HG02852 (cell line): ENCODE measurements around the gene DDX6.
"Not testable (repeated sequence)": the region's sequence is repeated elsewhere in the genome, so short reads cannot be mapped to it uniquely, and the experiment has no call there.

Experiments
- ATAC-seq: cut with Tn5 transposase; IDR thresholded peaks from one replicate; pipeline ENCODE4 v1.9.1; 2021; ENCODE audit warnings: mild to moderate bottlenecking, moderate library complexity; ENCODE audit not compliant: unreplicated experiment

DDX6 gene

DNA sequence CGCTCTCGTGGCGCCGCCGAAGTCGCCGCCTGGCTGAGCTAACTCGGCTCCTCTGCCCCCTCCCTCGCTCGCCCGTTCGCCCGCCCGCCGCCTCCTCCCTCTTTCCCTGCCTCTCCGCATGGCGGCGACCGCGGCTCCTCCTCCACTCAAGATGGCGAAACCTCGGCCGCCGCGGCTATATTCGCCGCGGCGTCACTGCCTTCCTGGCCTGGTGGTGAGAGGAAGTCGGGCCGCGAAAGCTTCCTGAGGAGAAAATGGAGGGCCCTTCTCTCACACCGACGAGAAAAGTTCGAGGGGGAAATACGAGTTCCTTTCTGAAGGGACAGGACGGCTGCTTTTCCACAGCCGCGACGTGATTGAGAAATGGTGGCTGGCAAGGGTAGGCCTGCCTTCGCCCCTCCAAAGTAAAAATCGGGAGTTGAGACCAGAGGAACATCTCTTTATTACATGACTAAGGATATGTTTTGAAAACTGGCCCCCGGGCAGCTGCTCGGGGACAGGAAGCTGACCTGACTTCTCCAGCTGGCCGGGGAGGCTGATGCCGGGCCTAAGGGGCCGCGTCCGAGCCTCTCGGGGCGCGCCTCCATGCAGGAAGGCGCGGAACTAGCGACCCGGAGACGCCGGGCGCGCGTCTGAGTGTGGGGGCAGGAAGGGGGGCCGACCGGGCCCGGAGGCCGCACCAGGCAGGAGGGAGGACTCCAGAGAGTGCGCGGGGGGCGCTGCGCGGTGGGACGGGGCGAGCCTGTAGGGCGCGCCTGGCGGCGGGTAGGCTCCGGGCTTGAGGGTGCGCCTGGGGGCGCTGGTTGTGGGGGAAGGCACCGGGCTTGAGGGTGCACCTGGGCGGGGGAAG is at the start of gene DDX6:
Gene DDX6, minus strand, starts transcription at position 54 of the 850 bp plus-strand sequence. CDS start 4,913 bp downstream, outside the sequence.
- ATAC-seq: peak; percentile 39

DNA sequence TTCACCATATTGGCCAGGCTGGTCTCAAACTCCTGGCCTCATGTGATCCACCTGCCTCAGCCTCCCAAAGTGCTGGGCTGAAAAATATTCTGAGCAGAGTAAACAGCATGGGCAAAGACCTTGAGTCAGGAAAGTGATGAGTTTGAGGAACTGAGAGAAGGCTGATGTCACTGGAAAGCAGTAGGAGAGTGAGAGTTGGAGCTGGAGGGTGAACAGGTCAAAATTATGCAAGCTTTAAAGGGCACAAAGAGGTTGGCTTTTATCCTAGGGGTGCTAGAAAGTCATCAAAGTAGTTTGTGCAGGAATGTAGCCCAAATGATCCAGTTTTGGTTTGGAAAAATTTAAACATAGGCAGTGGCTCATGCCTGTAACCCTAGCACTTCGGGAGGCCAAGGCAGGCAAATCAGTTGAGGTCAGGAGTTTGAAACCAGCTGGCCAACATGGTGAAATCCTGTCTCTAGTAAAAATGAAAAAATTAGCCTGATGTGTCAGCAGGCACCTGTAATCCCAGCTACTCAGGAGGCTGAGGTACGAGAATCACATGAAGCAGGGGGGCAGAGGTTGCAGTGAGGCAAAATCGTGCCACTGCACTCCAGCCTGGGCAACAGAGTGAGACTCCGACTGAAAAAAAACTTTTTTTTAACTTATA is 48.1 kb upstream of the DDX6 start:
- peak; percentile 64 for ATAC-seq

GRCh38 chr11:118837868-118838267 is 46.9 kb upstream of the DDX6 start:
- no peak for ATAC-seq

DNA sequence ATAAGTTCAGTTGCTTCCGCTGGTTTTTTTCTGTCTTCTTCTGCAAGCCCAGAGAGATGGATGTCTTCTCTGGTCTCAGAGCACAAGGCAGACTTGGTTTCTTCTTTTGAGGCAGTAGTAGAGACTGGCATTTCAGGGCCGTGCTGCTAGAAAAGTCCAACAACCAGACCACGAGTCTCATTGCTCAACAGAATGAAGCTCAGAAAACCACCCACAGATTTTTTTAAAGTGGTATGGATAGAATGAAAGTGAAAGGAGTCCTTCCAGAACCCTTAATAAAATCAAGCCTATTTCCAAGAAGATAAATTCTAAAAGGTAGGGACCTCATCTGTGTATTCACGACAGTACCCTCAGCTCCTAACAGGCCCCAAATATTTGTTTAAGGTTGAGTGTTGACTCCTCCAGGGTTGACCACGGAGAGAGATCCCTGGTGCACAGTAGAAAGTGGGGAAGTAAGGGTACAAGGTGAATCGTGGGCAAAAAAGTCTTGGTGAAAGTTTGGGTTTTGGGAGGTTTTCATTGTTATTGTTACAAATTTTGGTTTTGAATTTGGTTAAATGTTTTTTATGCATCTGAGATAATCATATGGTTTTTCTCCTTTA is 43.6 kb upstream of the DDX6 start:
- ATAC-seq: no peak

DNA sequence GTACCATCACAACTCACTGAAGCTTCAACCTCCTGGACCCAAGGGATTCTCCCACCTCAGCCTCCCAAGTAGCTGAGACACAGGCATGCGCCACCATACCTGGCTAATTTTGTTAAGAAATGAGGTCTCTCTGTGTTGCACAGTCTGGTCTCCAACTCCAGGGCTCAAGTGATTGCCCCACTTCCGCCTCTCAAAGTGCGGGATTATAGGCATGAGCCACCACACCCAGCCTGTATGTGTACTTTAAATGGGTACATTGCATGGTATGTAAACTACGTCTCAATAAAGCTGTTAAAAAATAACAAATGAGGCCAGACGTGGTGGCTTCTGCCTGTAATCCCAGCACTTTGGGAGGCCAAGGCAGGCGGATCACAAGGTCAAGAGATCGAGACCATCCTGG is 36.2 kb upstream of the DDX6 start:
- no peak for ATAC-seq

DNA sequence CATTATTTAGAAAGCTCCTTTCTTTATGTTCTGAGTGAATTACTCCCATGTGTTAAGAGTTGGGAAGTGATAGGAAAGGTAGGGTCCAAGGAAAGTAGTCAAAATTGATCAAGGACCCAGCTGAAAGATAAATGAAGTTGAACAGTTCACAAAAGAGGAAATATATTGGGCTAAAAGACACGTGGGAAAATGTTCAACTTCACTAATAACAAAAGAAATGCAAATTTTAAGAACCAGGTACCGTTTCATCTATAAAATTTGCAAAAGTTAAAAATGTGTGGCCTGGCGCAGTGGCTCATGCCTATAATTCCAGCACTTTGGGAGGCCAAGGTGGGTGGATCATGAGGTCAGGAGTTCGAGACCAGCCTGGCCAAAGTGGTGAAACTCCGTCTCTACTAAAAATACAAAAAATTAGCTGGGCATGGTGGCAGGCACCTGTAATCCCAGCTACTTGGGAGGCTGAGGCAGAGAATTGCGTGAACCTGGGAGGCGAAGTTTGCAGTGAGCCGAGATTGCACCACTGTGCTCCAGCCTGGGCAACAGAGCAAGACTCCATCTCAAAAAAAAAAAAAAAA is 32.1 kb upstream of the DDX6 start:
- not testable (repeated sequence) for ATAC-seq

DNA sequence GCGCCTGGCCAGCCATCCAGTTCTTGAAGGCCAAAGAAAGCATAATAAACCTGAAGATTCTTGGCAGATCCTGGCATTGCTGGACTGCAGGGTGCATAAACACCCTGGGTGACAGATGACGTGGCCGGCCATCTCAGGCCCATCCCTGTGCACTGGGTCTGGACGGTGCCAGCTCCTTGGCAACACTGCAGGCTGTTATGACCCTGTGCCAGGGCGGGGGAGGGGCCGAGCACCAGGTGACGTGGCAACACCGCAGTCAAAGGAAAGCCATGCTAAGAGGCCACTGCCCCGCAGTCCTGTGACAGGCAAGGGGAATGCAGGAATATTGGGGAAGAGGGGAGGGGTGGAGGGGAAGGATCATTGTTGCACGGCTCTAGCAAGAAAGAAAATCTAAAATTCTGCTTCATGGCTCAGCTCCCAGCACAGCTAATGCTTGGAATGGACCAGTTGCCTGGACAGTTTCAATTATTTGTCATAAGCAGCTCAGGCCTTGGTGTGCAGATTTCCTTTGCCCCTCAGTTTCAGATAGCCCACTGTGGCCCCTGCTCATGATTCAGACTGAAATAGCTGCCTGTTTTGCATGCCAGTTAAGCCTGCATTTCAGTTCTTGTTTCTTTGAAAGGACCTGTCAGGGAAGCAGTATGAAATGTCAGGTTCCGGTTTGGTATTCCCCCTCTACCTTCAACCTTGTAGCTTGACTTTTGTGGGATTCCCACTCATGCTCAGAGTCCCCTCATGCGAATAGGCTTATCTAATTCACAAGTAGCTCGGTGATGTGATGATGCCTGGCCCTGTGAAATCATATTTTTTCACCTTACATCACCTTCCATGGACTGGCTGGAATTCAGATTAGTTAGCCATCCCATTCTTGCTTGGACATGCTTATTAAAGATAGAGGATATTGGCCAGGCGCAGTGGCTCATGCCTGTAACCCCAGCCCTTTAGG is 29.7 kb upstream of the DDX6 start:
- ATAC-seq: peak; percentile 88

DNA sequence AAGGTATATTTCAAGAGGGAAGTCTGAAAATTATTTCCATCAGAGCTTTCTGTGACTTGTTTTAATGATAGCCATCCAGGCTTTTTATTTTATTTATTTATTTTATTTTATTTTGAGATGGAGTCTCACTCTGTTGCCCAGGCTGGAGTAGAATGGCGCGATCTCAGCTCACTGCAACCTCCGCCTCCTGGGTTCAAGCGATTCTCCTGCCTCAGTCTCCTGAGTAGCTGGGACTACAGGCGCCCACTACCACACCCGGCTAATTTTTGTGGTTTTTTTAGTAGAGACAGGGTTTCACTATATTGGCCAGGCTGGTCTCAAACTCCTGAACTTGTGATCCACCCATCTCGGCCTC is 29.0 kb upstream of the DDX6 start:
- not testable (repeated sequence) for ATAC-seq

DNA sequence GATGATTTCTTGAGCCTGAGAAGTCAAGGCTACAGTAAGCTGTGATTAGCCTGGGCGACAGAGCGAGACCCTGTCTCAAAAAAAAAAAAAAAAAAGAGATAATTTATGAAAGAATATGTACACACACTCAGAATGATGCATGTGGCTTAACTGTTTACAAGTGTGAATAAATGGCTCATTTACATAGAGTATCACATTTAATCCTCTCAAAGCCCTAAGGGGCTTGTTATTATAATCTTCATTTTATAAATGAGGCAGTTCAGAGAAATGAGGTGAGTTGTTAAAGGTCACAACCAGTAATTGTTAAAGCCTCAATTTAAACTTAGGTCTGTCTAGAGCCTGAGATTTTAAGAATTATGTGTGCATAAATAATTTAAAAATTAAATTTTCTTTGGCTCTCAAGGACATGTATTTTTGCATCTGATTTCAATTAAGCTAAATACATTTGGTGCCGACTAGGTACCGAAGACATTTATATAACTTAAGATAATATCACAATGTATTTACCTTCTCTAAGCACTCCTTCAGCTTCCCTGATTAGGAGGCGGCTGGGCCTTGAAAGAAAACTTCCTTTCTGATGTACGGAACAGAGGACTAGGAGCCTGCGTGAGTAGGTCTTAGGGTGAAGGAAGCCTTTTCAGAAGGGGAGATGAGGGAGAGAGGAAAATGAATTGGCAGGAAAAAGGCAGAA is 28.5 kb upstream of the DDX6 start:
- ATAC-seq: no peak

DNA sequence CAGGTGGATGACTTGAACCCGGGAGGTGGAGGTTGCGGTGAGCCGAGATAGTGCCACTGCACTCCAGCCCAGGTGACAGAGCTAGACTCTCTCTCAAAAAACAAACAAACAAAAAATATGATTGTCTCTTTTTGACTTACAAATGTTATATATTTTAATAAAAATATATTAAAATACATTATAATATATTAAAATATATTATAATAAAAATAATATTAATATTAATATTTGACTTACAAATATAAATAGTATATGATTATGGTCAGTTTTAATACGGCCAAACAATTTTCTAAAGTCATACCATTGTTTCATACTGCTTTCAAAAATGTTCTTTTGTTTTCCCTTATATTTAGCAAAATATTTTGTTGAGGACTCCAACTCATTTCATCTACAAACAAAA is 27.2 kb upstream of the DDX6 start:
- no peak for ATAC-seq

GRCh38 chr11:118813551-118813950 is 22.6 kb upstream of the DDX6 start:
- no peak for ATAC-seq

- no peak for ATAC-seq
These were observed 21.5 kb upstream of the DDX6 start for GRCh38 chr11:118812485-118812884.

DNA sequence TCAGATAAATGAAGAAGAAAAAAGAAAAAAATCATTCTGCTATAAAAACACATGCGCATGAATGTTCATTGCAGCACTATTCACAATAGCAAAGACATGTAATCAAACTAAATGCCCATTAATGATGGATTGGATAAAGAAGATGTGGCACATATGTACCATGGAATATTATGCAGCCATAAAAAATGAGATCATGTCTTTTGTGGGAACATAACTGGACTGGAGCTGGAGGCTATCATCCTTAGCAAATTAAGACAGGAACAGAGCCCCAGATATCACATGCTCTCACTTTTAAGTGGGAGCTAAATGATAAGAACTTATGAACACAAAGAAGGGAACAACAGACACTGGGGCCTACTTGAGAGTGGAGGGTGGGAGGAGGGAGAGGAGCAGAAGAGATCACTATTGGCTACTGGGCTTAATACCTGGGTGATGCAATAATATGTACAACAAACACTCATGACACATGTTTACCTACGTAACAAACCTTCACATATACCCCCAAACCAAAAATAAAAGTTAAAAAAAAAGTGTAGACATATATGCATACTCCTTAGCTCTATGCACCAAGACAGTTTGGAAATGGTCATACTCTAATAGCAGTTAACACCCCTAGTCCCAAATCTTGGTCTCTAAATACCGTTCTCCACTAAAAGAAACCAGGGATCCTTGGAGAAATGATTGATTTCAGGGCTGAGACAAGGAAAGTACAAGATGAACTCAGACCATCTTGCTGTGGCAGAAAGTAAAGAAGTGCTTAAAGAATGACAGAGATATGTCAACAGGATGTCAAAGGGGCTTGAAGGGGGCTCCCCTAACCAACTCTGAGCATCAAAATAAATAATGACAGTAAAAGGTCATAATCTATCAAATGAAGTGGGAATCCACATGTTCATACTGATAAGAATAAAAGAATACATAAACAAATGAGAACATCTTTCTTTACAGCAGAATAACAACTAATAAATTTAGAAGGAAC is 17.1 kb upstream of the DDX6 start:
- no peak for ATAC-seq

- no peak for ATAC-seq
These were observed 15.4 kb upstream of the DDX6 start for GRCh38 chr11:118806400-118806799.

DNA sequence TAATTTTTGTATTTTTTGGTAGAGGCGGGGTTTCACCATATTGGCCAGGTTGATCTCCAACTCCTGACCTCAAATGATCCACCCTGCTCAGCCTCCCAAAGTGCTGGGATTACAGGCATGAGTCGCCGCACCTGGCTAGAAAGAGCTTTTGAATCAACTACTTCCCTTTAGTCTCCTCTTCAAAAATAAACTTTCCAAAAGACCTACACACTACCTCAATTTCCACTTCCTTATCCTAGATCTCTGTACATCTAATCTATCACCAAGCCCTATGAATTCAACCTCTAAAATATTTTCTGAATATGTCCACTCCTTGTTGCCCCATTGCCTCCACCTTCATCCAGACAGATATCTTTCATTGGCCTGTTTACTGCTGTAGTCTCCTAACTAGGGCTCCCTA is 13.1 kb upstream of the DDX6 start:
- no peak for ATAC-seq

DNA sequence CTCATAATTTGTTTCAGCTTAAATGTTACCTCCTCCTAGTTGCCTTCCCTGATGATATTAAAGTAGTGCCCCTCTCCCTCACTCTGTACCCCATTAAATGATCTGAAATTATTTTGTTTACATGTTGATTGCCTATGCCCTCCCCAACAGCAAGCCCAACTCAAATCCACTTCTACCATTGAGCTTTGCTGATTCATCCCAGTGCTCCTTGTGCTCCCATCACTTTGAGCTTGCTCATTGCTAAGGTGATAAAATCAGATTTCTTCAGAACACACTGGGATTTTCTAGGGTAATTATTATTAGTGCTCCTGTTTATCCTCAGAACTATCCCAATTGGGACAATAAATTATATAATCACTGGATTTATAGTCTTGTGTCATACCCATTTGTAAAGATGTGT is 8.4 kb upstream of the DDX6 start:
- ATAC-seq: no peak

- no peak for ATAC-seq
These were observed 6.5 kb upstream of the DDX6 start for GRCh38 chr11:118797510-118797909.

GRCh38 chr11:118792570-118793124 is 1.7 kb upstream of the DDX6 start:
- ATAC-seq: peak; percentile 52
